Smooth muscle cell of the umbilical artery (primary cell): Measurements from ENCODE around the gene DCST2. TPM values are rescaled to one million over a fixed set of nuclear protein-coding genes. Genes with fewer than 3 reads are reported as not detected.

Experiments used
- total RNA-seq: library from RNA; depleted of rRNA; stranded (reverse); fragments of >200 nt; gene quantifications from 2 replicates; pipeline ENCODE4 v1.2.3, GENCODE V29; 2014

DCST2 gene
- not detected in 2 replicates for total RNA-seq

GRCh38 chr1:155033524-155033923, at the start of gene DCST2, which contains the start of gene DCST1:
TSS of gene DCST2 (minus strand) at chr1:155033781. CDS start at chr1:155033701, 80 bp downstream.
TSS of gene DCST1 (plus strand) at chr1:155033824. CDS start at chr1:155034037, 213 bp downstream.

DNA sequence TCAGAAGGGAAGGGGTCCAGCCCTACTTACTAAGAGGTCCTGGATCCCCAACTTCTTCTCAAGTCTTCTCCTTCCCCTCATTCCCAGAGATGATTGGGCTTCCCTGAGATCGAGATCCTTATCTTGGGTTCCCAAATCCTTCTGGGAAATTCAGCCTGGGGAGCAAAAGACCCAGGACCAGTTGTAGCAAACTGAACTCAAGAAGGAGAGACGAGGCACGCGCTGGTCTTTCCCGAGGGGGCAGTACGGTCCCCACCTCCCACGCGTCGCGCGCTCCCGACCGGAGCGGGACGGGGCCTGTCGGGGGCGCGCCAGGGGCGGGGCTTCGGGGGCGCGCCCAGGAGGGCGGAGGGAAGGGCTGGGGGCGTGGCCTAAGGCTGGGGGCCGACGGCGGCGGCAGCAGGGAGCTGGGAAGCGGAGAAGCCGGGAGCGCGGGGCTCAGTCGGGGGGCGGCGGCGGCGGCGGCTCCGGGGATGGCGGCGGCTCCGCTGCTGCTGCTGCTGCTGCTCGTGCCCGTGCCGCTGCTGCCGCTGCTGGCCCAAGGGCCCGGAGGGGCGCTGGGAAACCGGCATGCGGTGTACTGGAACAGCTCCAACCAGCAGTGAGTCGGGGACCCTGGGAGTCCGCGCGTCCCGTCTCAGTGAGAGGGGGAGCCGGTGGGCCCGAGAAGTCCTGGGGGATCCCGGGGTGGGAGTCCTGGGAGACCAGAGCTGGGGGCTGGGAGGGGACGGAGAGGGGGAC, 45.1 kb upstream of the DCST2 start, which contains the start of gene EFNA3:
Gene EFNA3, plus strand, starts transcription at position 369 of the 741 bp plus-strand sequence. Its CDS starts 105 bp downstream, at position 474.

DNA sequence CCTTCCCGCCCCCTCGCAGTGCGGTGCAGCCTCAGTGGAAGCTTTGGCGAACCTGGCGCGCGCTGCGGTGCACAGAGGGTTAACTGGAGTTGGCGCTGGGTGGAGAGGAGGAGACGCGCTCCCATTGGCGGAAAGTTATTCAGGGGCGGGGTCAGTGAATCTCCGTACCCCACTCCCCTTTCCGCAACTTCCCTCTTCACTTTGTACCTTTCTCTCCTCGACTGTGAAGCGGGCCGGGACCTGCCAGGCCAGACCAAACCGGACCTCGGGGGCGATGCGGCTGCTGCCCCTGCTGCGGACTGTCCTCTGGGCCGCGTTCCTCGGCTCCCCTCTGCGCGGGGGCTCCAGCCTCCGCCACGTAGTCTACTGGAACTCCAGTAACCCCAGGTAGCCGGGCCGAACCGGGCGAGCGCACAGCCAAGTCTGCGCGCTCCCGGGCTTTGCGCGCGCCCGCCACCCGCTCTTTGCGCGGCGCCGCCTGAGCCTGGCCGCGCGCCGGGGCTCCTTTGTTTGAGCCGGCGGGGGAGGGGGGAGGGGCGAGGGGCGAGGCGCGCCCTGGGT, 30.0 kb upstream of the DCST2 start, which contains the start of gene EFNA4:
Gene EFNA4, plus strand, starts transcription at position 191 of the 561 bp plus-strand sequence. Its CDS starts 84 bp downstream, at position 275.

GRCh38 chr1:155050560-155051341, 17.2 kb upstream of the DCST2 start, which contains the start of gene ADAM15:
TSS of gene ADAM15 (plus strand) at chr1:155051316. CDS start at chr1:155051387, 71 bp downstream.

DNA sequence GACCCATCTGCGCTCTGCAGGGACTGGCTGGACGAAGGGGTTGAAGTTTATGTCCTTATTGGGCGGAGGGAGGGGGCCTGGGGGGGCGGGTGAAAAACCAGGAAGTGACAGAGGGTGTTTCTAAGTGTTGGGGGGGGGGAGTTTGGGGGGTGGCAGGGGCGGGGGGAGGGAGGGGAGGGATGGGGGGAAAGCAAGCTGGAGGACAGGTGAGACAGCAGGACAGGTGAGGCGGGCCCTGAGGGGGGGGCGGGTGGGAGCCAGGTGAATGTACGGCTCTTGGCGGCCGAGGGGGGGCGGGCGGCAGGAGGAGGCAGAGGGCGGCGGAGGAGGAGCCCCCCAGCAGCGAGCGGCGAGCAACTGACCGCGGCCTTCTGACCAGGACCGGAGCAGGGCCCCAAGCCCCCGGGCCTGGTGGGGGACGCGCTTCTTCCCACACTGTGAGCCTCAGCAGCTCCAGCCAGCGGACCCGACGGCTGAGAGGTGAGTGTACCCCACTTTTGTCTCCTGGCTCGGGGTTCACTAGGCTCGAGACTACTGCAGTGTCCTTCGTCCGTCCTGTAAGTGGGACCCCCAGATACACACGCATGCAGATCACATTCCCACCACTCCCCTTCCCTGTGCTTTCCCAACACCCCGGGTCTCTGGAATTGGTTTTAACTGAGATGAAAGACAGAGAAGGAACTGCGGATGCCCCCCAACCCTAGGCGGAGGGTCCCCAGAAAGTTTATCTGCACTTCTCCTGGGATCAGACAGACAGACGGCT, 30.9 kb downstream of the DCST2 start, which contains the start of gene ZBTB7B:
Gene ZBTB7B, plus strand, starts transcription at position 339 of the 763 bp plus-strand sequence. CDS start 11,859 bp downstream, outside the sequence.

GRCh38 chr1:154993572-154994268, 39.9 kb downstream of the DCST2 start, which contains the start of gene LENEP:
TSS of gene LENEP (plus strand) at chr1:154993586. CDS start at chr1:154993608, 22 bp downstream.

DNA sequence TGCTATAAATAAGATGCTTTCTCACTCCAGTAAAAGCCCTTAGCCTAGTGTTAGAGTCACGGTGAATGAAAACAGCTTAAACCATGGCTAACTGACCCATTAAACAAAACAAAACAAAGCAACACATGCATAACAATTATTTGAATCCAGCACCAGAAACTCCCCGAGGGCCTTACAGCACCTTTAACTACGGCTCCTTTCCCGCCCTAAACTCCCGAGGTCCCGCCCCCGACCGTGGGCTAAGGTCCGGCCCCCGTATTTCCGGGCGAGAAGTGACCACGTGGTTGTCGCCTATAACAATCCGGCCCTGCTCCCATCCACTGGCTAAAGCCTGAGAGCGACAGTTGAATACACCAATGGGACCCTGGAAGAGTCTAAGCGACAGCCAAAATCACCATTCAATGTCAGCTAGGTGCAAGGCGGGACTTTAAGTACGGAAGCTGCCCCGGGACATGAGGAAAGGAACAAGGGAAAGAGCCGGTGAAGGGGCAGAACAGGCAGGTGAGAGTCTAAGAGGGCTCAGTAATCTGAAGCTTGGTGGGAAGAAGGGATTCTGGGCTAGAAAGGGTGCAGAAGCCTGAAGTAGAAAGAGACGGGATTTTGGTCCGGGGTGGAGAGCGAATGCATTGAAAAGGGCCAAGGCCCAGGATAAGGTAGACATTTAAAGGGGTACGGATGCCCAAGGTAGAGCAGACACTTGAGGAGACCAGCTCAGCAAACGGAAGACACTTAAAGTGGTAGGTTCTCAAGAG, 50.5 kb downstream of the DCST2 start, which contains the start of gene FLAD1:
Gene FLAD1, plus strand, starts transcription at position 448 of the 752 bp plus-strand sequence. CDS start 351 bp downstream, outside the sequence.

GRCh38 chr1:154974102-154974807, 59.3 kb downstream of the DCST2 start, which contains the start of gene CKS1B:
TSS of gene CKS1B (plus strand) at chr1:154974681. CDS start at chr1:154974746, 65 bp downstream.

GRCh38 chr1:154970631-154971340, 62.8 kb downstream of the DCST2 start, which contains the start of gene SHC1:
TSS of gene SHC1 (minus strand) at chr1:154970747. CDS start at chr1:154970526, 221 bp downstream.

Other genes starting within 250 kb of the DCST2 start
- under 0.01 and 0.32 TPM in 2 replicates for gene KCNN3, start 163.5 kb downstream of the DCST2 start, total RNA-seq
- gene PMVK, start 97.1 kb downstream of the DCST2 start, total RNA-seq: 4.2 and 4.4 TPM in 2 replicates
- gene PBXIP1, start 77.7 kb downstream of the DCST2 start, total RNA-seq: 87.2 and 138 TPM in 2 replicates
- 5.9 and 9.4 TPM in 2 replicates for gene PYGO2, start 72.0 kb downstream of the DCST2 start, total RNA-seq
- 249 and 465 TPM in 2 replicates for gene SHC1, start 63.0 kb downstream of the DCST2 start, total RNA-seq
- 30.3 and 48.5 TPM in 2 replicates for gene CKS1B, start 59.1 kb downstream of the DCST2 start, total RNA-seq
- 15.1 and 18.9 TPM in 2 replicates for gene FLAD1, start 50.4 kb downstream of the DCST2 start, total RNA-seq
- not detected in 2 replicates for gene LENEP, start 40.2 kb downstream of the DCST2 start, total RNA-seq
- 16.0 and 19.7 TPM in 2 replicates for gene ZBTB7B, start 31.0 kb downstream of the DCST2 start, total RNA-seq
- not detected in 2 replicates for gene DCST1, start within 50 bp of the DCST2 start, total RNA-seq
- gene ADAM15, start 17.5 kb upstream of the DCST2 start, total RNA-seq: 61.5 and 108 TPM in 2 replicates
- 4.8 and 5.9 TPM in 2 replicates for gene EFNA4, start 30.0 kb upstream of the DCST2 start, total RNA-seq
- gene EFNA3, start 45.1 kb upstream of the DCST2 start, total RNA-seq: 1.8 and 2.7 TPM in 2 replicates
- gene EFNA1, start 94.1 kb upstream of the DCST2 start, total RNA-seq: 0.37 TPM in 1 of 2 replicates, not detected in the other
- gene SLC50A1, start 102.1 kb upstream of the DCST2 start, total RNA-seq: 18.9 and 30.6 TPM in 2 replicates
- 11.4 and 61.5 TPM in 2 replicates for gene DPM3, start 106.8 kb upstream of the DCST2 start, total RNA-seq
- gene KRTCAP2, start 139.5 kb upstream of the DCST2 start, total RNA-seq: 68.0 and 136 TPM in 2 replicates
- 5.6 and 10.7 TPM in 2 replicates for gene TRIM46, start 140.1 kb upstream of the DCST2 start, total RNA-seq
- gene THBS3, start 174.1 kb upstream of the DCST2 start, total RNA-seq: 23.8 and 35.9 TPM in 2 replicates
- gene MTX1, start 174.9 kb upstream of the DCST2 start, total RNA-seq: 38.0 and 43.1 TPM in 2 replicates
- 10.7 and 16.5 TPM in 2 replicates for gene ENTREP3, start 221.7 kb upstream of the DCST2 start, total RNA-seq
- 33.3 and 43.0 TPM in 2 replicates for gene SCAMP3, start 228.6 kb upstream of the DCST2 start, total RNA-seq
- gene CLK2, start 239.7 kb upstream of the DCST2 start, total RNA-seq: 23.8 and 32.3 TPM in 2 replicates
- gene HCN3, start 243.7 kb upstream of the DCST2 start, total RNA-seq: 0.69 and 1.2 TPM in 2 replicates